ENCODE results near the gene TOP2A. TPM values are rescaled to one million over a fixed set of nuclear protein-coding genes. Genes with fewer than 3 reads are reported as not detected.
A peak's percentile ranks its signal among the peaks of the same experiment; 100 is the strongest.

TOP2A gene
- total RNA-seq, 1 donor from 2014 or later = 27.8 TPM

- Mint-ChIP-seq H3K4me3 (ENCODE audit: unreplicated experiment) (peak overlapping the region; percentile 84), H3K27me3 (ENCODE audit: low read depth) (no peaks in the 10 kb centered on the region), H3K27ac (ENCODE audit: unreplicated experiment) (peak overlapping the region; percentile 84), H3K36me3 (ENCODE audit: low read depth) (peaks cover 8% of the 10 kb centered on the region), H3K4me1 (ENCODE audit: low read depth) (peaks cover 81% of the 10 kb centered on the region), H3K9me3 (ENCODE audit: low read depth) (no peaks in the 10 kb centered on the region)
- no peak for TF ChIP-seq CTCF (IDR thresholded peaks at IDR 0.05)
- DNase-seq (ENCODE audit: low spot score) = no peak
These were observed 73.1 kb downstream of the TOP2A start for GRCh38 chr17:40344421-40345160.

GRCh38 chr17:40343219-40344119, 74.2 kb downstream of the TOP2A start:
- DNase-seq (ENCODE audit: low spot score) = no peak
- Mint-ChIP-seq H3K27me3 (ENCODE audit: low read depth) (no peaks in the 10 kb centered on the region), H3K9me3 (ENCODE audit: low read depth) (no peaks in the 10 kb centered on the region), H3K4me3 (ENCODE audit: unreplicated experiment) (peak overlapping the region; percentile 84), H3K4me1 (ENCODE audit: low read depth) (peaks cover 79% of the 10 kb centered on the region), H3K27ac (ENCODE audit: unreplicated experiment) (peak overlapping the region; percentile 84), H3K36me3 (ENCODE audit: low read depth) (peaks cover 2% of the 10 kb centered on the region)
- no peak for TF ChIP-seq CTCF (IDR thresholded peaks at IDR 0.05)

- Mint-ChIP-seq H3K27ac (ENCODE audit: unreplicated experiment) (peak overlapping the region; percentile 84), H3K9me3 (ENCODE audit: low read depth) (no peaks in the 10 kb centered on the region), H3K4me3 (ENCODE audit: unreplicated experiment) (peak overlapping the region; percentile 84), H3K27me3 (ENCODE audit: low read depth) (no peaks in the 10 kb centered on the region), H3K4me1 (ENCODE audit: low read depth) (peaks cover 71% of the 10 kb centered on the region), H3K36me3 (ENCODE audit: low read depth) (peaks cover 2% of the 10 kb centered on the region)
- peak; percentile 21 for TF ChIP-seq CTCF (IDR thresholded peaks at IDR 0.05)
- no peak for DNase-seq (ENCODE audit: low spot score)
These were observed 75.0 kb downstream of the TOP2A start for GRCh38 chr17:40342504-40343218.

GRCh38 chr17:40341808-40342503, 75.7 kb downstream of the TOP2A start:
- Mint-ChIP-seq H3K4me1 (ENCODE audit: low read depth) (peaks cover 64% of the 10 kb centered on the region), H3K36me3 (ENCODE audit: low read depth) (peaks cover 2% of the 10 kb centered on the region), H3K27ac (ENCODE audit: unreplicated experiment) (peak overlapping the region; percentile 84), H3K9me3 (ENCODE audit: low read depth) (no peaks in the 10 kb centered on the region), H3K4me3 (ENCODE audit: unreplicated experiment) (peak overlapping the region; percentile 84), H3K27me3 (ENCODE audit: low read depth) (no peaks in the 10 kb centered on the region)
- no peak for DNase-seq (ENCODE audit: low spot score)
- TF ChIP-seq CTCF (IDR thresholded peaks at IDR 0.05) = no peak

All from chondrocyte (in vitro differentiated cells).